HEK293 (cell line): ENCODE measurements around the gene NSUN6.

Experiments used
- CTCF ChIA-PET: fragments of 350-600 bp; formaldehyde crosslinking; extraction: SDS; loops from one replicate; lab custom pipeline; 2021; ENCODE audit warnings: antibody characterized with exemption; lab: Yijun Ruan, JAX
- POLR2A ChIA-PET: fragments of 300-600 bp; formaldehyde crosslinking; extraction: SDS; loops from one replicate; lab custom pipeline; 2020; ENCODE audit warnings: antibody characterized with exemption, inconsistent platforms; lab: Yijun Ruan, JAX
- H3K27ac ChIP-seq: fragments of 200-500 bp; sonication (Bioruptor generic); 2 replicates; pipeline ENCODE4 v1.5.1; 2014; ENCODE audit warnings: low read depth, low read length, control low read depth, inconsistent platforms; ENCODE audit errors: extremely low read depth
- H3K36me3 ChIP-seq, 2 experiments: fragments of 200-500 bp in 1 of 2; sonication (Bioruptor generic) in 1 of 2; 1 replicate in 1 of 2; 2 replicates in 1 of 2; pipeline ENCODE4 v1.5.1; 2014 to 2017; ENCODE audit warnings: inconsistent platforms in 2 of 2, low read length in 2 of 2; ENCODE audit not compliant: control insufficient read depth in 2 of 2, insufficient read depth in 1 of 2
- H3K4me1 ChIP-seq: fragments of 200-500 bp; sonication (Bioruptor generic); 2 replicates; pipeline ENCODE4 v1.5.1; 2014; ENCODE audit warnings: mild to moderate bottlenecking, low read length, inconsistent platforms; ENCODE audit not compliant: control insufficient read depth, insufficient read depth
- H3K4me3 ChIP-seq: 2 replicates; pipeline ENCODE4 v1.5.1; 2011; ENCODE audit warnings: low read depth, mild to moderate bottlenecking, control low read depth, low read length, moderate library complexity
- H3K9me3 ChIP-seq: fragments of 200-500 bp; sonication (Bioruptor generic); 2 replicates; pipeline ENCODE4 v1.5.1; 2014; ENCODE audit warnings: low read depth, low read length, inconsistent platforms; ENCODE audit not compliant: control insufficient read depth, insufficient read depth
- HOXD13 ChIP-seq: sonication (generic); formaldehyde crosslinking; IDR thresholded peaks from 2 replicates; pipeline ENCODE4 v1.8.0; 2022; ENCODE audit warnings: missing genetic modification reagents, borderline replicate concordance
- KLF1 ChIP-seq: fragments of 450-650 bp; formaldehyde crosslinking; IDR thresholded peaks from 2 replicates; pipeline ENCODE4 v1.5.1; 2016; ENCODE audit warnings: missing biosample characterization, missing genetic modification characterization
- KLF10 ChIP-seq: fragments of 450-650 bp; IDR thresholded peaks from 2 replicates; pipeline ENCODE4 v1.5.1; 2018; ENCODE audit warnings: missing biosample characterization, mild to moderate bottlenecking, missing genetic modification characterization
- KLF7 ChIP-seq: fragments of 450-650 bp; formaldehyde crosslinking; IDR thresholded peaks from 2 replicates; pipeline ENCODE4 v1.5.1; 2016; ENCODE audit warnings: missing biosample characterization, missing genetic modification characterization, borderline replicate concordance
- KLF9 ChIP-seq: fragments of 450-650 bp; formaldehyde crosslinking; IDR thresholded peaks from 2 replicates; pipeline ENCODE4 v1.5.1; 2016; ENCODE audit warnings: missing biosample characterization, missing genetic modification characterization, low read depth
- RBAK ChIP-seq: fragments of 450-650 bp; formaldehyde crosslinking; IDR thresholded peaks from 2 replicates; pipeline ENCODE4 v1.5.1; 2016; ENCODE audit warnings: missing biosample characterization, missing genetic modification characterization
- WT1 ChIP-seq: fragments of 450-650 bp; formaldehyde crosslinking; IDR thresholded peaks from 2 replicates; pipeline ENCODE4 v1.5.1; 2016; ENCODE audit warnings: missing biosample characterization, missing genetic modification characterization
- ZBTB8A ChIP-seq: fragments of 450-650 bp; formaldehyde crosslinking; IDR thresholded peaks from 2 replicates; pipeline ENCODE4 v1.5.1; 2016; ENCODE audit warnings: missing biosample characterization, missing genetic modification characterization
- ZFP41 ChIP-seq: fragments of 450-650 bp; formaldehyde crosslinking; IDR thresholded peaks from 2 replicates; pipeline ENCODE4 v1.5.1; 2016; ENCODE audit warnings: missing biosample characterization, missing genetic modification characterization, borderline replicate concordance
- ZNF146 ChIP-seq: fragments of 450-650 bp; formaldehyde crosslinking; IDR thresholded peaks from 2 replicates; pipeline ENCODE4 v1.5.1; 2016; ENCODE audit warnings: missing biosample characterization, missing genetic modification characterization
- ZNF157 ChIP-seq: fragments of 450-650 bp; formaldehyde crosslinking; IDR thresholded peaks from 2 replicates; pipeline ENCODE4 v1.5.1; 2016; ENCODE audit warnings: missing biosample characterization, missing genetic modification characterization
- ZNF16 ChIP-seq: fragments of 450-650 bp; formaldehyde crosslinking; IDR thresholded peaks from 2 replicates; pipeline ENCODE4 v1.5.1; 2016; ENCODE audit warnings: low read depth, missing biosample characterization, missing genetic modification characterization
- ZNF169 ChIP-seq: fragments of 450-650 bp; formaldehyde crosslinking; IDR thresholded peaks from 2 replicates; pipeline ENCODE4 v1.5.1; 2016; ENCODE audit warnings: missing biosample characterization, missing genetic modification characterization
- ZNF184 ChIP-seq: fragments of 450-650 bp; IDR thresholded peaks from 2 replicates; pipeline ENCODE4 v1.5.1; 2018; ENCODE audit warnings: missing biosample characterization, mild to moderate bottlenecking, missing genetic modification characterization
- ZNF211 ChIP-seq: fragments of 450-650 bp; formaldehyde crosslinking; IDR thresholded peaks from 2 replicates; pipeline ENCODE4 v1.5.1; 2016; ENCODE audit warnings: low read depth, missing biosample characterization, missing genetic modification characterization
- ZNF341 ChIP-seq: fragments of 450-650 bp; formaldehyde crosslinking; IDR thresholded peaks from 2 replicates; pipeline ENCODE4; 2016; ENCODE audit warnings: low read depth, missing biosample characterization, missing genetic modification characterization
- ZNF398 ChIP-seq: fragments of 450-650 bp; formaldehyde crosslinking; IDR thresholded peaks from 2 replicates; pipeline ENCODE4 v1.5.1; 2017; ENCODE audit warnings: missing biosample characterization, missing genetic modification characterization
- ZNF514 ChIP-seq: fragments of 450-650 bp; formaldehyde crosslinking; IDR thresholded peaks from 2 replicates; pipeline ENCODE4 v1.5.1; 2016; ENCODE audit warnings: missing biosample characterization, missing genetic modification characterization
- ZNF521 ChIP-seq: fragments of 450-650 bp; formaldehyde crosslinking; IDR thresholded peaks from 2 replicates; pipeline ENCODE4 v1.5.1; 2017; ENCODE audit warnings: missing biosample characterization, mild to moderate bottlenecking, missing genetic modification characterization
- ZNF529 ChIP-seq: fragments of 450-650 bp; formaldehyde crosslinking; IDR thresholded peaks from 2 replicates; pipeline ENCODE4 v1.5.1; 2017; ENCODE audit warnings: missing genetic modification characterization, missing biosample characterization; ENCODE audit not compliant: insufficient replicate concordance
- ZNF561 ChIP-seq: fragments of 450-650 bp; IDR thresholded peaks from 2 replicates; pipeline ENCODE4 v1.5.1; 2018; ENCODE audit warnings: missing biosample characterization, missing genetic modification characterization, borderline replicate concordance
- ZNF610 ChIP-seq: fragments of 450-650 bp; formaldehyde crosslinking; IDR thresholded peaks from 2 replicates; pipeline ENCODE4 v1.5.1; 2016; ENCODE audit warnings: missing biosample characterization, missing genetic modification characterization, borderline replicate concordance
- ZNF621 ChIP-seq: fragments of 450-650 bp; formaldehyde crosslinking; IDR thresholded peaks from 2 replicates; pipeline ENCODE4 v1.5.1; 2017; ENCODE audit warnings: missing biosample characterization, missing genetic modification characterization
- ZNF76 ChIP-seq: fragments of 450-650 bp; formaldehyde crosslinking; IDR thresholded peaks from 2 replicates; pipeline ENCODE4; 2016; ENCODE audit warnings: low read depth, missing biosample characterization, missing genetic modification characterization, borderline replicate concordance
- ZNF785 ChIP-seq: fragments of 450-650 bp; formaldehyde crosslinking; IDR thresholded peaks from 2 replicates; pipeline ENCODE4 v1.5.1; 2016; ENCODE audit warnings: missing biosample characterization, missing genetic modification characterization
- ZSCAN18 ChIP-seq: fragments of 450-650 bp; formaldehyde crosslinking; IDR thresholded peaks from 2 replicates; pipeline ENCODE4 v1.5.1; 2016; ENCODE audit warnings: missing biosample characterization, missing genetic modification characterization
- ZSCAN30 ChIP-seq: fragments of 450-650 bp; IDR thresholded peaks from 2 replicates; pipeline ENCODE4 v1.5.1; 2018; ENCODE audit warnings: missing biosample characterization, mild to moderate bottlenecking, missing genetic modification characterization, moderate library complexity

NSUN6 gene

GRCh38 chr10:18549105-18549504 is 102.3 kb downstream of the NSUN6 start (continued):
- no peak for TF ChIP-seq ZSCAN18 (tag by site-specific recombination)
- no peak for TF ChIP-seq KLF9
- no peak for TF ChIP-seq KLF10 (tag by site-specific recombination)

- POLR2A ChIA-PET: no interaction called here
- no peak for TF ChIP-seq WT1 (tag by site-specific recombination)
- H3K27ac ChIP-seq: no peak overlapping the region
- H3K4me3 ChIP-seq: no peak overlapping the region
- H3K4me1 ChIP-seq: no peaks in the 10 kb centered on the region
- CTCF ChIA-PET: no interaction called here
- no peaks in the 10 kb centered on the region for H3K9me3 ChIP-seq
- peaks cover 8 to 16% of the 10 kb centered on the region in 2 experiments for H3K36me3 ChIP-seq
Observed at GRCh38 chr10:18545621-18546305, 105.6 kb downstream of the NSUN6 start.

- no peak for TF ChIP-seq ZNF341 (tag by site-specific recombination)
- TF ChIP-seq KLF7 (tag by site-specific recombination): no peak
- TF ChIP-seq ZFP41 (tag by site-specific recombination): no peak
- TF ChIP-seq ZNF514: no peak
- no peak for TF ChIP-seq ZNF398 (tag by site-specific recombination)
- POLR2A ChIA-PET: no interaction called here
- CTCF ChIA-PET: interaction anchor here (0.6 to 1.2 kb wide), 2 partner anchors 11 to 1122 kb away, joined by 3 read pairs; no protein-coding TSS in a partner anchor
Observed at GRCh38 chr10:18542832-18543231, 108.6 kb downstream of the NSUN6 start.

GRCh38 chr10:18540195-18540594 is 111.2 kb downstream of the NSUN6 start:
- no peak for TF ChIP-seq ZNF561
- no peak for TF ChIP-seq HOXD13 (CRISPR knock-in tag)
- no peak for TF ChIP-seq ZNF184 (tag by site-specific recombination)
- no peak for TF ChIP-seq ZNF169
- TF ChIP-seq RBAK: no peak
- no peak for TF ChIP-seq ZNF16 (tag by site-specific recombination)
- TF ChIP-seq ZNF785 (tag by site-specific recombination): no peak
- no peak for TF ChIP-seq KLF1 (tag by site-specific recombination)
- TF ChIP-seq ZSCAN30: no peak
- no peak for TF ChIP-seq ZNF621 (tag by site-specific recombination)
- no peak for TF ChIP-seq ZNF521 (tag by site-specific recombination)
- no peak for TF ChIP-seq ZBTB8A (tag by site-specific recombination)
- no peak for TF ChIP-seq ZNF610 (tag by site-specific recombination)
- no peak for TF ChIP-seq ZNF76 (tag by site-specific recombination)
- no peak for TF ChIP-seq ZNF211 (tag by site-specific recombination)
- TF ChIP-seq ZNF146 (tag by site-specific recombination): no peak
- TF ChIP-seq ZNF157: no peak
- TF ChIP-seq ZNF341 (tag by site-specific recombination): no peak
- TF ChIP-seq ZNF529 (tag by site-specific recombination): no peak
- no peak overlapping the region for H3K4me3 ChIP-seq
- H3K9me3 ChIP-seq: no peaks in the 10 kb centered on the region
- H3K27ac ChIP-seq: no peak overlapping the region
- no peaks in the 10 kb centered on the region for H3K4me1 ChIP-seq
- CTCF ChIA-PET: no interaction called here
- peaks cover 19 to 36% of the 10 kb centered on the region in 2 experiments for H3K36me3 ChIP-seq
- POLR2A ChIA-PET: no interaction called here

More at GRCh38 chr10:18542832-18543231, 108.6 kb downstream of the NSUN6 start:
- Histone ChIP-seq H3K4me3 (no peak overlapping the region), H3K27ac (no peak overlapping the region), H3K36me3 (peaks cover 8 to 38% of the 10 kb centered on the region in 2 experiments), H3K4me1 (no peaks in the 10 kb centered on the region), H3K9me3 (no peaks in the 10 kb centered on the region)
